Hepatocyte (in vitro differentiated cells): ENCODE results near the gene ECE1. TPM values are rescaled to one million over a fixed set of nuclear protein-coding genes. Genes with fewer than 3 reads are reported as not detected.
"Not testable (repeated sequence)": the region's sequence is repeated elsewhere in the genome, so short reads cannot be mapped to it uniquely, and the experiment has no call there.

Experiments used
- DNase-seq: peaks from one replicate; pipeline ENCODE4 v3.0.0-alpha.2; 2016; ENCODE audit warnings: low spot score
- H2AFZ ChIP-seq: fragments of 200-600 bp; sonication (generic); 2 replicates; pipeline ENCODE4 v1.6.0; 2016; ENCODE audit warnings: antibody characterized with exemption, mild to moderate bottlenecking
- H3K27ac ChIP-seq: fragments of 200-600 bp; sonication (generic); 2 replicates; pipeline ENCODE4 v1.5.1; 2016; ENCODE audit warnings: mild to moderate bottlenecking
- H3K27me3 ChIP-seq: fragments of 200-600 bp; sonication (generic); 2 replicates; pipeline ENCODE4 v1.6.1; 2016
- H3K36me3 ChIP-seq: fragments of 200-600 bp; sonication (generic); replicated peaks from 2 replicates; pipeline ENCODE4 v1.5.1; 2016; ENCODE audit warnings: low read depth; ENCODE audit not compliant: insufficient read depth
- H3K4me1 ChIP-seq: fragments of 200-600 bp; sonication (generic); 2 replicates; pipeline ENCODE4 v1.5.1; 2016; ENCODE audit warnings: mild to moderate bottlenecking, moderate library complexity; ENCODE audit not compliant: insufficient read depth
- H3K4me2 ChIP-seq: fragments of 200-600 bp; sonication (generic); 2 replicates; pipeline ENCODE4 v1.6.0; 2016
- H3K4me3 ChIP-seq: fragments of 200-600 bp; sonication (generic); 2 replicates; pipeline ENCODE4 v1.5.1; 2016; ENCODE audit warnings: mild to moderate bottlenecking
- H3K79me2 ChIP-seq: fragments of 200-600 bp; sonication (generic); 2 replicates; pipeline ENCODE4 v1.6.0; 2017; ENCODE audit warnings: mild to moderate bottlenecking
- H3K9me2 ChIP-seq: fragments of 200-600 bp; sonication (generic); replicated peaks from 2 replicates; pipeline ENCODE4 v1.6.0; 2017; ENCODE audit warnings: mild to moderate bottlenecking; ENCODE audit not compliant: insufficient read depth
- H3K9me3 ChIP-seq: fragments of 200-600 bp; sonication (generic); 2 replicates; pipeline ENCODE4 v1.5.1; 2016; ENCODE audit warnings: low read depth, mild to moderate bottlenecking
- H4K20me1 ChIP-seq: fragments of 200-600 bp; sonication (generic); 2 replicates; pipeline ENCODE4 v1.6.0; 2016; ENCODE audit warnings: mild to moderate bottlenecking; ENCODE audit not compliant: insufficient read depth, poor library complexity, severe bottlenecking
- CTCF ChIP-seq: fragments of 200-600 bp; sonication (generic); IDR thresholded peaks from 2 replicates; pipeline ENCODE4 v1.5.1; 2016; ENCODE audit warnings: antibody characterized with exemption, mild to moderate bottlenecking; ENCODE audit not compliant: poor library complexity
- EZH2 ChIP-seq: fragments of 200-600 bp; sonication (generic); IDR thresholded peaks from 2 replicates; pipeline ENCODE4 v1.6.1; 2016; ENCODE audit warnings: antibody characterized with exemption, mild to moderate bottlenecking, borderline replicate concordance
- EZH2phosphoT487 ChIP-seq: fragments of 200-600 bp; sonication (generic); IDR thresholded peaks from one replicate; pipeline ENCODE4 v1.6.1; 2018; ENCODE audit warnings: antibody characterized with exemption, mild to moderate bottlenecking, low read depth, moderate library complexity; ENCODE audit not compliant: unreplicated experiment, severe bottlenecking
- WGBS: methylation state at CpG from one replicate; pipeline ENCODE4 v1.1.6; 2016; ENCODE audit warnings: low lambda C conversion rate; ENCODE audit errors: missing lambda C conversion rate; 5-methylcytosine and 5-hydroxymethylcytosine counted together
- polyA plus RNA-seq: library from polyadenylated mRNA; unstranded; fragments of >200 nt; fragmentation: Nextera tagmentation; extraction: Ambion mirVana; gene quantifications from 2 replicates; pipeline ENCODE4 v1.2.1, GENCODE V29; 2016
- total RNA-seq: library from RNA; depleted of rRNA; stranded (reverse); fragments of >200 nt; gene quantifications from 2 replicates; pipeline ENCODE4 v1.2.3, GENCODE V29; 2014

ECE1 gene
- total and polyA plus RNA-seq, 2 experiments from 2014 or later = 60.8 to 90.6 TPM

DNA sequence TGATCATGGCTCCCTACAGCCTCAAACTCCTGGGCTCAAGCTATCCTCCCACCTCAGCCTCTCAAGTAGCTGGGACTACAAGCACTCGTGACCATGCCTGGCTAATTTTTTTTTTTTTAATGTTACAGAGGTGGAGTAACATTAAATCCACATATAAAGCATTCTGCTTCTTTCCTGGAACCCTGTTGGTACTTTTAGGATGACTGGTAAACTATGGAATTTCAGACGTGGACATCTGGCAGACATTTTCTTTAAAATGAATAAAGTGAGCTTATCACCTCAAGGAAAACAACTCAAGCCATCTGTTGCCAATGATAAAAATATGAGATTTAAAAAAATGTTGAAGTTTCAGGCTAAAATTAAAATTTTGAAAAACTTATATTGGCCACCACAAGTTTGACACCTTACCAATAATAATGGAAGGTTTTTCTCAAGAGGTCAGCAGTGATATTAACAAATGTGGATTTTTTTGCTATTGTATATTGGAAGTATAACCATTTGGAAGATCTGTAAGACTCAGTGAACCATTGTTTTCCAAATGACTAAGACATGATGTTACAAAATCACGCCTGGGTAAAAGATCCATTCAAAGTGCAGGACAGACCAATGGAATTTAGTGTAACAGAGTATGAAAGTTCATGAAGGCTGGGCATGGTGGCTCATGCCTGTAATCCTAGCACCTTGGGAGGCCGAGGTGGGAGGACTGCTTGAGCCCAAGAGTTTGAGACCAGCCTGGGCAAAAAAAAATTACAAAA is 60.8 kb downstream of the ECE1 start:
- H4K20me1 ChIP-seq = no peaks in the 10 kb centered on the region
- no peaks in the 10 kb centered on the region for H3K36me3 ChIP-seq

GRCh38 chr1:21228224-21228623 is 62.0 kb downstream of the ECE1 start:
- H3K36me3 ChIP-seq, H3K4me1 ChIP-seq, DNase-seq, H3K9me2 ChIP-seq, H3K4me2 ChIP-seq, H3K27ac ChIP-seq, H2AFZ ChIP-seq, H3K9me3 ChIP-seq, H3K79me2 ChIP-seq, H3K27me3 ChIP-seq, H4K20me1 ChIP-seq, H3K4me3 ChIP-seq: not testable (repeated sequence)
- 93% methylated on average over 7 of the region's 7 CpGs for WGBS

More for the DNA sequence above, 60.8 kb downstream of the ECE1 start:
- 76% methylated on average over 4 of the region's 4 CpGs for WGBS
- Histone ChIP-seq H3K4me3 (no peak overlapping the region), H3K79me2 (no peaks in the 10 kb centered on the region), H3K9me3 (no peaks in the 10 kb centered on the region), H3K27me3 (no peaks in the 10 kb centered on the region), H3K27ac (no peak overlapping the region), H3K9me2 (no peaks in the 10 kb centered on the region), H3K4me2 (no peak overlapping the region), H3K4me1 (no peaks in the 10 kb centered on the region), H2AFZ (no peak overlapping the region)
- no peak for DNase-seq
- TF ChIP-seq EZH2 = no peak
- no peak for TF ChIP-seq CTCF
- no peak for TF ChIP-seq EZH2phosphoT487

- Histone ChIP-seq H3K79me2 (no peaks in the 10 kb centered on the region), H3K27ac (no peak overlapping the region), H3K36me3 (no peaks in the 10 kb centered on the region), H2AFZ (no peak overlapping the region), H3K4me2 (no peak overlapping the region), H3K9me3 (no peaks in the 10 kb centered on the region), H3K9me2 (no peaks in the 10 kb centered on the region), H3K27me3 (no peaks in the 10 kb centered on the region), H4K20me1 (no peaks in the 10 kb centered on the region), H3K4me3 (no peak overlapping the region), H3K4me1 (no peaks in the 10 kb centered on the region)
- WGBS = 99% methylated on average over 33 of the region's 33 CpGs
- TF ChIP-seq CTCF = no peak
- no peak for TF ChIP-seq EZH2phosphoT487
- TF ChIP-seq EZH2 = no peak
- DNase-seq = no peak
Observed at GRCh38 chr1:21225065-21225464, 65.2 kb downstream of the ECE1 start.

DNA sequence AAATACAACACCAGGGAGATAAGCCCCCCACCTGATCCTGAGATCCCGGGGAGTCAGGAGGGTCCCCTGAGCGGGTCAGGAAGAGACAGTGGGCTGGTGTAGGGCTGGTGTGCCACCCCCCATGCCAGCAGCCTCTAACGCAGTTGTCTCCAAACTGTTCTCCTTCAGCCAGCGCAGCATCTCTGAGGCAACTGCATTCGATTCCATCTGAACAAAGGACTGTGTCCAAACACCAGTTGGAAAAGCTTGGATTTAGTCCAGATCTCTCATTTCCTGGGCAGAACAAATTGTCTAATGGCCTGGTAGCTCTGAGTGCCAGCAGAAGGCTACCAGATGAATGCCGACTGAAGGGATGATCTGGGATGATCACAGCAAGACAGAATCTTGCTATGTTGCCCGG is 69.4 kb downstream of the ECE1 start:
- Histone ChIP-seq H3K4me1 (no peaks in the 10 kb centered on the region), H3K27me3 (no peaks in the 10 kb centered on the region), H3K36me3 (no peaks in the 10 kb centered on the region), H3K79me2 (no peaks in the 10 kb centered on the region), H3K4me2 (no peak overlapping the region), H3K4me3 (no peak overlapping the region), H2AFZ (no peak overlapping the region), H3K9me2 (no peaks in the 10 kb centered on the region), H3K27ac (no peak overlapping the region), H3K9me3 (no peaks in the 10 kb centered on the region), H4K20me1 (no peaks in the 10 kb centered on the region)
- no peak for DNase-seq
- 85% methylated on average over 7 of the region's 7 CpGs for WGBS
- TF ChIP-seq EZH2 (no peak), EZH2phosphoT487 (no peak), CTCF (no peak)
